HepG2 (cell line): ENCODE measurements around the gene CHKA. TPM values are rescaled to one million over a fixed set of nuclear protein-coding genes. Genes with fewer than 3 reads are reported as not detected.

Experiments
- ATAC-seq: fragments of 200-7000 bp; cut with Tn5 transposase; 3 replicates; pipeline ENCODE4 v1.9.1; 2020; ENCODE audit warnings: mild to moderate bottlenecking, moderate library complexity
- BruUV-seq: library from RNA; stranded (reverse); fragments of 400-500 nt; replicated peaks from 2 replicates; lab custom pipeline; 2021; lab: Mats Ljungman, UMichigan
- CTCF ChIA-PET: fragments of 300-600 bp; formaldehyde crosslinking; extraction: SDS; loops from one replicate; lab custom pipeline; 2021; ENCODE audit warnings: low total read pairs, inconsistent platforms, low intra/inter-chr PET ratio; lab: Yijun Ruan, JAX
- POLR2A ChIA-PET: fragments of 350-600 bp; sonication (Branson Sonifier 250); formaldehyde crosslinking; loops from one replicate; lab custom pipeline; 2020; ENCODE audit warnings: antibody characterized with exemption, inconsistent platforms; lab: Yijun Ruan, JAX
- DNase-seq: peaks from one replicate; pipeline ENCODE4 v3.0.0-alpha.2; 2015; ENCODE audit warnings: low spot score
- FAIRE-seq: peaks from 3 replicates; lab custom pipeline; 2011; peaks lifted over from hg19 to GRCh38; lab: Jason Lieb, UNC
- H2AFZ ChIP-seq: one replicate; pipeline ENCODE4 v1.6.1; 2011; ENCODE audit warnings: low read length, inconsistent platforms
- H3K27ac ChIP-seq: fragments of 300-600 bp; 3 replicates; pipeline ENCODE4 v1.8.0; 2011; ENCODE audit warnings: mixed run types, mild to moderate bottlenecking, mixed read lengths, low read length, inconsistent platforms; ENCODE audit not compliant: insufficient read depth; ENCODE audit errors: extremely low read length
- H3K27me3 ChIP-seq, 2 experiments: fragments of 200-600 bp in 1 of 2; 2 replicates in 1 of 2; 3 replicates in 1 of 2; pipeline versions ENCODE4 v1.6.0 to v1.8.0; 2011; ENCODE audit warnings: low read length in 2 of 2, mild to moderate bottlenecking in 2 of 2, moderate library complexity in 2 of 2, inconsistent platforms in 1 of 2; ENCODE audit not compliant: insufficient read depth in 2 of 2, control insufficient read depth in 1 of 2
- H3K36me3 ChIP-seq, 2 experiments: fragments of 200-600 bp in 1 of 2; replicated peaks in 1 of 2; 2 replicates in 1 of 2; 3 replicates in 1 of 2; pipeline versions ENCODE4 v1.5.1 to v1.8.0; 2011; ENCODE audit warnings: low read length in 2 of 2, inconsistent platforms in 1 of 2; ENCODE audit not compliant: insufficient read depth in 2 of 2, control insufficient read depth in 1 of 2
- H3K4me1 ChIP-seq: 2 replicates; pipeline ENCODE4 v1.5.1; 2012; ENCODE audit warnings: low read length, inconsistent platforms; ENCODE audit not compliant: insufficient read depth
- H3K4me2 ChIP-seq: 2 replicates; pipeline ENCODE4 v1.6.0; 2011; ENCODE audit warnings: low read depth, low read length, inconsistent platforms
- H3K4me3 ChIP-seq, 3 experiments: fragments of 200-600 bp in 1 of 3; sonication (generic), shearing (Covaris generic) in 1 of 3; replicated peaks in 1 of 3; 2 replicates each; pipeline ENCODE4 v1.5.1; 2011 to 2016; ENCODE audit warnings: low read length in 3 of 3, inconsistent platforms in 2 of 3, low read depth in 2 of 3, mild to moderate bottlenecking in 2 of 3, control low read depth in 1 of 3, mixed read lengths in 1 of 3; ENCODE audit not compliant: insufficient read depth in 1 of 3
- H3K79me2 ChIP-seq: one replicate; pipeline ENCODE4 v1.6.1; 2011; ENCODE audit warnings: low read length, inconsistent platforms; ENCODE audit not compliant: insufficient read depth
- H3K9ac ChIP-seq: 2 replicates; pipeline ENCODE4 v1.6.0; 2011; ENCODE audit warnings: mild to moderate bottlenecking, low read depth, low read length, inconsistent platforms; ENCODE audit not compliant: insufficient read depth
- H3K9me3 ChIP-seq: 2 replicates; pipeline ENCODE4 v1.5.1; 2012; ENCODE audit warnings: mild to moderate bottlenecking, low read length
- H4K20me1 ChIP-seq: 2 replicates; pipeline ENCODE4 v1.6.0; 2011; ENCODE audit warnings: inconsistent platforms, mild to moderate bottlenecking, low read length, moderate library complexity; ENCODE audit not compliant: insufficient read depth
- NR2F6 ChIP-seq, 2 experiments: IDR thresholded peaks; 2 replicates each; pipeline ENCODE4 v1.6.1; 2016; ENCODE audit warnings: antibody characterized with exemption in 1 of 2, mild to moderate bottlenecking in 1 of 2
- ONECUT2 ChIP-seq: sonication (generic); formaldehyde crosslinking; IDR thresholded peaks from 2 replicates; pipeline ENCODE4 v1.4.0; 2020; ENCODE audit warnings: missing genetic modification reagents
- RXRA ChIP-seq: sonication (generic); formaldehyde crosslinking; IDR thresholded peaks from 2 replicates; pipeline ENCODE4 v1.5.1; 2020; ENCODE audit warnings: missing genetic modification reagents
- SOX13 ChIP-seq, 3 experiments: fragments of 450-650 bp in 1 of 3; sonication (generic) in 1 of 3; formaldehyde crosslinking in 1 of 3; IDR thresholded peaks in 2 of 3; conservative IDR thresholded peaks in 1 of 3; 2 replicates each; pipeline versions ENCODE4 v1.5.0 to v1.6.1; 2016 to 2020; ENCODE audit warnings: antibody characterized with exemption in 1 of 3, mild to moderate bottlenecking in 1 of 3, missing compliant biosample characterization in 1 of 3, missing genetic modification reagents in 1 of 3, moderate library complexity in 1 of 3
- TBX2 ChIP-seq: sonication (generic); formaldehyde crosslinking; IDR thresholded peaks from 2 replicates; pipeline ENCODE4 v1.5.0; 2020; ENCODE audit warnings: missing genetic modification reagents, mild to moderate bottlenecking, borderline replicate concordance
- TEAD3 ChIP-seq: optimal IDR thresholded peaks from 2 replicates; pipeline ENCODE3; 2016; ENCODE audit warnings: borderline replicate concordance
- ZNF331 ChIP-seq: sonication (generic); formaldehyde crosslinking; IDR thresholded peaks from 2 replicates; pipeline ENCODE4 v1.4.0; 2020; ENCODE audit warnings: missing genetic modification reagents
- ZNF747 ChIP-seq: sonication (generic); formaldehyde crosslinking; IDR thresholded peaks from 2 replicates; pipeline ENCODE4 v1.8.1; 2023; ENCODE audit warnings: missing genetic modification reagents, mild to moderate bottlenecking, borderline replicate concordance
- ZSCAN21 ChIP-seq: sonication (generic); formaldehyde crosslinking; IDR thresholded peaks from 2 replicates; pipeline ENCODE4 v1.8.0; 2022; ENCODE audit warnings: mild to moderate bottlenecking, missing genetic modification reagents, moderate library complexity, borderline replicate concordance
- WGBS: methylation state at CpG from one replicate; pipeline ENCODE4 v1.1.6; 2017; ENCODE audit warnings: low lambda C conversion rate; 5-methylcytosine and 5-hydroxymethylcytosine counted together
- in situ Hi-C: cut with HindIII; loops from 2 replicates; pipeline ENCODE4 v1.10.0; 2017; ENCODE audit warnings: low pct_unique_long_range_greater_than_20kb; ENCODE audit not compliant: extremely low pct_ligation_motif_present
- intact Hi-C: fragments of 100-400 bp; cut with micrococcal nuclease; formaldehyde crosslinking; loops from one replicate; pipeline ENCODE4 v1.10.0; 2022; ENCODE audit not compliant: unreplicated experiment
- polyA plus RNA-seq, 8 experiments: library from polyadenylated mRNA; depleted of rRNA in 3 of 8; stranded (reverse) in 7 of 8; unstranded in 1 of 8; fragments of >200 nt; fragmentation: Illumina TruSeq in 4 of 8; extraction: Trizol in 4 of 8; gene quantifications; 2 replicates each; pipeline versions ENCODE4 v1.2.1 to v1.2.3, GENCODE V29; 2011 to 2016; ENCODE audit warnings: low read depth in 4 of 8, missing spikeins in 1 of 8, mixed read lengths in 1 of 8; ENCODE audit not compliant: insufficient read depth in 1 of 8
- total RNA-seq, 5 experiments: library from RNA; depleted of rRNA; stranded (reverse); fragments of >200 nt; fragmentation: Illumina TruSeq; extraction: Trizol; gene quantifications; 2 replicates each; pipeline ENCODE4 v1.2.3, GENCODE V29; 2016; ENCODE audit warnings: low read depth in 1 of 5
- TF ChIP-seq, protein P1 (sequence below): sonication (generic); formaldehyde crosslinking; IDR thresholded peaks from 2 replicates; pipeline ENCODE4 v1.5.0; 2020; ENCODE audit warnings: mild to moderate bottlenecking, missing genetic modification reagents, borderline replicate concordance
- TF ChIP-seq, protein P2 (sequence below): sonication (generic); formaldehyde crosslinking; IDR thresholded peaks from 2 replicates; pipeline ENCODE4 v1.5.1; 2020; ENCODE audit warnings: missing genetic modification reagents, mild to moderate bottlenecking, borderline replicate concordance
- TF ChIP-seq, protein P3 (sequence below): sonication (generic); formaldehyde crosslinking; IDR thresholded peaks from 2 replicates; pipeline ENCODE4 v1.9.0; 2022; ENCODE audit warnings: low read depth, missing genetic modification reagents

CHKA gene
- total and polyA plus RNA-seq, 2 of the 13 experiments (the other 11 are each of a cell fraction or from before 2014, with no cell fraction given): 71.6 to 92.7 TPM

DNA sequence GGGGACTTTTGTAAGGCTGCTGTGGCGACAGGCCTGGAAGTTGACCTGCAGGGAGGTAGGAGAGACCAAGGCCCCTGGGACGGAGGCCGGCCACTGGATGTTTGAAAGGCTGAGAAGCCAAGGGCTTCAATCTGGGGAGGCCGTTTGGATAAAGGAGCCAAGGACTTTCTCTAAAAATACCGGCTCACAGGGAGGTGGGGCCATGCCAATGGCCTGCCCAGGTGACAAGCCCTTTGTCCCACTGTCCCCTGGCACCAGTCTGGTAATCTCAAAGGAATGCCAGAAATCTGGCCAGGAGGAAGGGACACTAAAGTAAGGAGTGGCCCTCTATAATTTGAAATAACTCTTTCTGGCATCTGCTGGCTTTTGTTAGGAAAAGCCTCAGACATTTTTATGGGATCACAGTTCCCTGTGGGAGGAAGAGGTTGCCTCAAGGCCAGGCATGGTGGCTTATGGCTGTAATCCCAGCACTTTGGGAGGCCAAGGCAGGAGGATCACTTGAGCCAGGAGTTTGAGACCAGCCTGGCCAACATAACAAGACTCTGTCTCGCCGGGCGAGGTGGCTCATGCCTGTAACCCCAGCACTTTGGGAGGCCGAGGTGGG lies 1.9 kb upstream of the CHKA start:
- intact Hi-C loops: no loop called here
- BruUV-seq: no TSS peak
- H3K27me3 ChIP-seq: no peaks in the 10 kb centered on the region; a peak in 1 of 5 replicates
- in situ Hi-C loops: no loop called here
- H3K9ac ChIP-seq: peak overlapping the region; percentile 91
- no peak for FAIRE-seq
- peaks cover 1 to 11% of the 10 kb centered on the region in 2 experiments; a peak in 3 of 5 replicates for H3K36me3 ChIP-seq
- ChIA-PET CTCF (no interaction called here), POLR2A (interaction anchor here (0.7 to 7.6 kb wide), 5 partner anchors 15 to 24 kb away, joined by 3 to 196 read pairs (median 21); no protein-coding TSS in a partner anchor)
- H3K9me3 ChIP-seq: no peaks in the 10 kb centered on the region
- peak; percentile 75 for DNase-seq
- ATAC-seq: no peak
- 41% methylated on average over 9 of the region's 9 CpGs for WGBS
- H3K4me3 ChIP-seq: peak overlapping the region; percentile 13 to 76 (median 41); a peak in 5 of 6 replicates
- H4K20me1 ChIP-seq: peaks cover 24% of the 10 kb centered on the region
- peak overlapping the region; percentile 78 for H3K4me2 ChIP-seq
- no peak overlapping the region for H2AFZ ChIP-seq
- peaks cover 68% of the 10 kb centered on the region for H3K4me1 ChIP-seq
- H3K27ac ChIP-seq: peak overlapping the region; percentile 98
- H3K79me2 ChIP-seq: peaks cover 40% of the 10 kb centered on the region
- no peak for TF ChIP-seq ONECUT2 (CRISPR knock-in tag)
- TF ChIP-seq, protein P1, sequence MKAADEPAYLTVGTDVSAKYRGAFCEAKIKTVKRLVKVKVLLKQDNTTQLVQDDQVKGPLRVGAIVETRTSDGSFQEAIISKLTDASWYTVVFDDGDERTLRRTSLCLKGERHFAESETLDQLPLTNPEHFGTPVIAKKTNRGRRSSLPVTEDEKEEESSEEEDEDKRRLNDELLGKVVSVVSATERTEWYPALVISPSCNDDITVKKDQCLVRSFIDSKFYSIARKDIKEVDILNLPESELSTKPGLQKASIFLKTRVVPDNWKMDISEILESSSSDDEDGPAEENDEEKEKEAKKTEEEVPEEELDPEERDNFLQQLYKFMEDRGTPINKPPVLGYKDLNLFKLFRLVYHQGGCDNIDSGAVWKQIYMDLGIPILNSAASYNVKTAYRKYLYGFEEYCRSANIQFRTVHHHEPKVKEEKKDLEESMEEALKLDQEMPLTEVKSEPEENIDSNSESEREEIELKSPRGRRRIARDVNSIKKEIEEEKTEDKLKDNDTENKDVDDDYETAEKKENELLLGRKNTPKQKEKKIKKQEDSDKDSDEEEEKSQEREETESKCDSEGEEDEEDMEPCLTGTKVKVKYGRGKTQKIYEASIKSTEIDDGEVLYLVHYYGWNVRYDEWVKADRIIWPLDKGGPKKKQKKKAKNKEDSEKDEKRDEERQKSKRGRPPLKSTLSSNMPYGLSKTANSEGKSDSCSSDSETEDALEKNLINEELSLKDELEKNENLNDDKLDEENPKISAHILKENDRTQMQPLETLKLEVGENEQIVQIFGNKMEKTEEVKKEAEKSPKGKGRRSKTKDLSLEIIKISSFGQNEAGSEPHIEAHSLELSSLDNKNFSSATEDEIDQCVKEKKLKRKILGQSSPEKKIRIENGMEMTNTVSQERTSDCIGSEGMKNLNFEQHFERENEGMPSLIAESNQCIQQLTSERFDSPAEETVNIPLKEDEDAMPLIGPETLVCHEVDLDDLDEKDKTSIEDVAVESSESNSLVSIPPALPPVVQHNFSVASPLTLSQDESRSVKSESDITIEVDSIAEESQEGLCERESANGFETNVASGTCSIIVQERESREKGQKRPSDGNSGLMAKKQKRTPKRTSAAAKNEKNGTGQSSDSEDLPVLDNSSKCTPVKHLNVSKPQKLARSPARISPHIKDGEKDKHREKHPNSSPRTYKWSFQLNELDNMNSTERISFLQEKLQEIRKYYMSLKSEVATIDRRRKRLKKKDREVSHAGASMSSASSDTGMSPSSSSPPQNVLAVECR: no peak
- TF ChIP-seq ZNF747 (CRISPR knock-in tag): no peak
- TF ChIP-seq, protein P2, sequence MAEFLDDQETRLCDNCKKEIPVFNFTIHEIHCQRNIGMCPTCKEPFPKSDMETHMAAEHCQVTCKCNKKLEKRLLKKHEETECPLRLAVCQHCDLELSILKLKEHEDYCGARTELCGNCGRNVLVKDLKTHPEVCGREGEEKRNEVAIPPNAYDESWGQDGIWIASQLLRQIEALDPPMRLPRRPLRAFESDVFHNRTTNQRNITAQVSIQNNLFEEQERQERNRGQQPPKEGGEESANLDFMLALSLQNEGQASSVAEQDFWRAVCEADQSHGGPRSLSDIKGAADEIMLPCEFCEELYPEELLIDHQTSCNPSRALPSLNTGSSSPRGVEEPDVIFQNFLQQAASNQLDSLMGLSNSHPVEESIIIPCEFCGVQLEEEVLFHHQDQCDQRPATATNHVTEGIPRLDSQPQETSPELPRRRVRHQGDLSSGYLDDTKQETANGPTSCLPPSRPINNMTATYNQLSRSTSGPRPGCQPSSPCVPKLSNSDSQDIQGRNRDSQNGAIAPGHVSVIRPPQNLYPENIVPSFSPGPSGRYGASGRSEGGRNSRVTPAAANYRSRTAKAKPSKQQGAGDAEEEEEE (CRISPR knock-in tag): no peak
- peak; percentile 27; the same call in 1 of the 2 replicates for TF ChIP-seq TBX2 (CRISPR knock-in tag)
- TF ChIP-seq ZNF331 (CRISPR knock-in tag): 0 out of 2 replicates have a peak, but pooled peaks have one; percentile 13
- no peak for TF ChIP-seq SOX13 (IDR thresholded peaks at IDR 0.05)
- TF ChIP-seq SOX13 (CRISPR knock-in tag; conservative IDR thresholded peaks at IDR 0.05 in 1 of 2, IDR thresholded peaks at IDR 0.05 in 1 of 2): 0 out of 4 replicates have a peak, but pooled peaks of 1 of the 2 experiments have one; percentile 14
- peak; percentile 56 for TF ChIP-seq TEAD3 (CRISPR knock-in tag)
- TF ChIP-seq, protein P3, sequence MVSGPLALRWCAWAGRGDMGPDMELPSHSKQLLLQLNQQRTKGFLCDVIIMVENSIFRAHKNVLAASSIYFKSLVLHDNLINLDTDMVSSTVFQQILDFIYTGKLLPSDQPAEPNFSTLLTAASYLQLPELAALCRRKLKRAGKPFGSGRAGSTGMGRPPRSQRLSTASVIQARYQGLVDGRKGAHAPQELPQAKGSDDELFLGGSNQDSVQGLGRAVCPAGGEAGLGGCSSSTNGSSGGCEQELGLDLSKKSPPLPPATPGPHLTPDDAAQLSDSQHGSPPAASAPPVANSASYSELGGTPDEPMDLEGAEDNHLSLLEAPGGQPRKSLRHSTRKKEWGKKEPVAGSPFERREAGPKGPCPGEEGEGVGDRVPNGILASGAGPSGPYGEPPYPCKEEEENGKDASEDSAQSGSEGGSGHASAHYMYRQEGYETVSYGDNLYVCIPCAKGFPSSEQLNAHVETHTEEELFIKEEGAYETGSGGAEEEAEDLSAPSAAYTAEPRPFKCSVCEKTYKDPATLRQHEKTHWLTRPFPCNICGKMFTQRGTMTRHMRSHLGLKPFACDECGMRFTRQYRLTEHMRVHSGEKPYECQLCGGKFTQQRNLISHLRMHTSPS (CRISPR knock-in tag): peak; percentile 87
- TF ChIP-seq RXRA (CRISPR knock-in tag): peak; percentile 71; the same call in 1 of the 2 replicates
- 0 out of 2 replicates have a peak, but pooled peaks have one; percentile 25 for TF ChIP-seq ZSCAN21 (CRISPR knock-in tag)
- TF ChIP-seq NR2F6 (IDR thresholded peaks at IDR 0.05): no peak
- 0 out of 2 replicates have a peak, but pooled peaks have one; percentile 8 for TF ChIP-seq NR2F6 (CRISPR knock-in tag; IDR thresholded peaks at IDR 0.05)
